HepG2 (cell line): ENCODE data around the gene STN1.

Experiments
- CTCF ChIP-seq: sonication (generic); formaldehyde crosslinking; IDR thresholded peaks from 2 replicates; pipeline ENCODE4 v1.5.0; 2020; ENCODE audit warnings: mild to moderate bottlenecking, missing genetic modification reagents, moderate library complexity
- EHMT2 ChIP-seq: fragments of 200-600 bp; sonication (generic); IDR thresholded peaks from 2 replicates; pipeline ENCODE4 v1.7.0; 2017; ENCODE audit warnings: antibody characterized with exemption, low read depth, low read length, borderline replicate concordance
- NCOR1 ChIP-seq: fragments of 200-600 bp; sonication (generic); IDR thresholded peaks from 2 replicates; pipeline ENCODE4 v1.7.0; 2017; ENCODE audit warnings: antibody characterized with exemption, low read length, borderline replicate concordance
- NFYB ChIP-seq: sonication (generic); formaldehyde crosslinking; IDR thresholded peaks from 2 replicates; pipeline ENCODE4 v1.4.0; 2020; ENCODE audit warnings: missing genetic modification reagents
- POLR2A ChIP-seq, 2 experiments: IDR thresholded peaks; 2 replicates each; pipeline ENCODE4 v1.6.1; 2011; ENCODE audit warnings: low read depth in 2 of 2, low read length in 2 of 2, mild to moderate bottlenecking in 1 of 2, moderate library complexity in 1 of 2; ENCODE audit not compliant: insufficient read depth in 1 of 2
- SNAPC4 ChIP-seq: sonication (generic); formaldehyde crosslinking; IDR thresholded peaks from 2 replicates; pipeline ENCODE4 v1.4.0; 2020; ENCODE audit warnings: mild to moderate bottlenecking, missing genetic modification reagents
- ZSCAN30 ChIP-seq: sonication (generic); formaldehyde crosslinking; IDR thresholded peaks from 2 replicates; pipeline ENCODE4 v1.5.0; 2020; ENCODE audit warnings: mild to moderate bottlenecking, missing genetic modification reagents

GRCh38 chr10:103928784-103929183 lies 10.8 kb upstream of the STN1 start:
- TF ChIP-seq CTCF = no peak
- TF ChIP-seq NFYB (CRISPR knock-in tag) = no peak
- no peak for TF ChIP-seq EHMT2
- TF ChIP-seq NCOR1 = no peak
- no peak for TF ChIP-seq ZSCAN30 (CRISPR knock-in tag)
- no peak for TF ChIP-seq POLR2A (IDR thresholded peaks at IDR 0.05; ENCODE audit: insufficient read depth in 1 of 2, low read depth in 2 of 2, low read length in 2 of 2)
- no peak for TF ChIP-seq SNAPC4 (CRISPR knock-in tag)
